D721Med (cell line): ENCODE measurements around the gene FGF22.

Experiments used
- DNase-seq: peaks from one replicate; pipeline ENCODE4 v3.0.0; 2011; ENCODE audit warnings: low spot score; ENCODE audit not compliant: insufficient read length
- FAIRE-seq: peaks from 2 replicates; lab custom pipeline; 2011; peaks lifted over from hg19 to GRCh38; lab: Jason Lieb, UNC
- CTCF ChIP-seq: IDR thresholded peaks from 2 replicates; pipeline ENCODE4 v1.5.1; 2012; ENCODE audit warnings: mild to moderate bottlenecking, control low read depth; ENCODE audit not compliant: insufficient read depth; ENCODE audit errors: missing control alignments

Gene FGF22

GRCh38 chr19:674282-675151, 34.8 kb downstream of the FGF22 start:
- TF ChIP-seq CTCF, result no peak
- DNase-seq, result no peak
- FAIRE-seq, result no peak

- DNase-seq (no peak), FAIRE-seq (no peak)
- TF ChIP-seq CTCF, result no peak
These were observed 36.3 kb downstream of the FGF22 start for GRCh38 chr19:676007-676338.

- DNase-seq, result no peak
- FAIRE-seq, result no peak
These were observed 36.8 kb downstream of the FGF22 start, which contains the start of gene FSTL3 for GRCh38 chr19:676339-677105. Gene FSTL3 (plus strand): TSS chr19:676392. CDS start chr19:676424, 32 bp downstream.

GRCh38 chr19:677201-677600, 37.5 kb downstream of the FGF22 start:
- TF ChIP-seq CTCF, result no peak
- DNase-seq (no peak), FAIRE-seq (no peak)

More at GRCh38 chr19:676339-677105, 36.8 kb downstream of the FGF22 start, which contains the start of gene FSTL3:
- TF ChIP-seq CTCF, result no peak

GRCh38 chr19:677601-678436, 38.1 kb downstream of the FGF22 start:
- no peak for TF ChIP-seq CTCF
- DNase-seq (no peak), FAIRE-seq (no peak)

- TF ChIP-seq CTCF, result no peak
- DNase-seq, result no peak
- no peak for FAIRE-seq
These were observed 39.2 kb downstream of the FGF22 start for GRCh38 chr19:678791-679388.
